ENCODE measurements around the gene LRMDA. TPM values are rescaled to one million over a fixed set of nuclear protein-coding genes. Genes with fewer than 3 reads are reported as not detected.
A peak's percentile ranks its signal among the peaks of the same experiment; 100 is the strongest.

The LRMDA gene
- total RNA-seq, 4 donors from 2014 or later: 2.2 to 7.8 (median 4.5) TPM

GRCh38 chr10:76031769-76032699 lies 600.6 kb downstream of the LRMDA start:
- no peaks in the 10 kb centered on the region for H3K9me3 ChIP-seq
- H3K27me3 ChIP-seq: no peaks in the 10 kb centered on the region
- in situ Hi-C loops (cut with MboI; ENCODE audit: low pct_ligation_motif_present in 1 of 4, low pct_unique_long_range_greater_than_20kb in 1 of 4, low sequenced_read_pairs in 3 of 4) (loop anchor here (25.0 kb wide), 2 partner anchors 620 to 645 kb away; partner anchors contain the start of gene ZNF503 (in 2 of the 4)), intact Hi-C loops (cut with DNase I; ENCODE audit: low total_unique reads) (no loop called here)
- no peaks in the 10 kb centered on the region for H3K36me3 ChIP-seq
- DNase-seq: no peak
- H3K4me3 ChIP-seq: no peak overlapping the region
- 65 to 84% methylated on average over 5 to 12 of the region's 14 CpGs for WGBS, 2 donors (ENCODE audit: low coverage in 1 of 2)
- peaks cover 0 to 35% (median 12%) of the 10 kb centered on the region in 4 donors for H3K4me1 ChIP-seq
- H3K27ac ChIP-seq: no peak overlapping the region
- TF ChIP-seq POLR2A (IDR thresholded peaks at IDR 0.05): no peak
- no peak for TF ChIP-seq CTCF (IDR thresholded peaks at IDR 0.05)
- no peak for TF ChIP-seq POLR2AphosphoS5 (IDR thresholded peaks at IDR 0.05)
- no peak for TF ChIP-seq EP300 (IDR thresholded peaks at IDR 0.05; ENCODE audit: low read depth)

- in situ Hi-C loops (cut with MboI; ENCODE audit: low pct_ligation_motif_present in 1 of 4, low pct_unique_long_range_greater_than_20kb in 1 of 4, low sequenced_read_pairs in 3 of 4) (loop anchor here (25.0 kb wide), 2 partner anchors 620 to 645 kb away; partner anchors contain the start of gene ZNF503 (in 2 of the 4)), intact Hi-C loops (cut with DNase I; ENCODE audit: low total_unique reads) (no loop called here)
- H3K9me3 ChIP-seq: no peaks in the 10 kb centered on the region
- WGBS, 2 donors (ENCODE audit: low coverage in 1 of 2): 94% methylated on average over 3 of the region's 3 CpGs; no CpG with 5 or more reads in 1 of the 2 donors
- H3K27me3 ChIP-seq: no peaks in the 10 kb centered on the region
- DNase-seq: no peak
- TF ChIP-seq POLR2A (IDR thresholded peaks at IDR 0.05) (no peak), POLR2AphosphoS5 (IDR thresholded peaks at IDR 0.05) (no peak), EP300 (IDR thresholded peaks at IDR 0.05; ENCODE audit: low read depth) (no peak), CTCF (IDR thresholded peaks at IDR 0.05) (no peak)
- no peak overlapping the region for H3K4me3 ChIP-seq
- no peak overlapping the region for H3K27ac ChIP-seq
- no peaks in the 10 kb centered on the region for H3K36me3 ChIP-seq
- peaks cover 0 to 40% (median 12%) of the 10 kb centered on the region in 4 donors for H3K4me1 ChIP-seq
Observed at GRCh38 chr10:76032700-76033039, 601.2 kb downstream of the LRMDA start.

- no peaks in the 10 kb centered on the region for H3K27me3 ChIP-seq
- H3K9me3 ChIP-seq: no peaks in the 10 kb centered on the region
- TF ChIP-seq POLR2A (IDR thresholded peaks at IDR 0.05) (no peak), CTCF (IDR thresholded peaks at IDR 0.05) (peak in 1 of 5 experiments; percentile 8)
- H3K36me3 ChIP-seq: no peaks in the 10 kb centered on the region
- in situ Hi-C loops (cut with MboI; ENCODE audit: low pct_ligation_motif_present in 1 of 4, low pct_unique_long_range_greater_than_20kb in 1 of 4, low sequenced_read_pairs in 3 of 4): loop anchor here (25.0 kb wide), 2 partner anchors 621 to 646 kb away; partner anchors contain the start of gene ZNF503 (in 2 of the 4)
- intact Hi-C loops (cut with DNase I; ENCODE audit: low total_unique reads): no loop called here
- no peak overlapping the region for H3K27ac ChIP-seq
- no peak for DNase-seq
- 25 to 31% methylated on average over 7 to 15 of the region's 15 CpGs for WGBS, 2 donors (ENCODE audit: low coverage in 1 of 2)
- peaks cover 0 to 40% (median 12%) of the 10 kb centered on the region in 4 donors for H3K4me1 ChIP-seq
- H3K4me3 ChIP-seq: no peak overlapping the region
Observed at GRCh38 chr10:76033457-76034196, 602.2 kb downstream of the LRMDA start.

Data from transverse colon (tissue), 4 donors.